Body of pancreas (tissue), 4 donors: Measurements from ENCODE around the gene MYCL.

ENCODE experiments used
- POLR2A ChIP-seq, 3 donors: fragments of 450-650 bp; IDR thresholded peaks; one replicate each; pipeline ENCODE4 v1.6.1; 2016; ENCODE audit warnings: antibody characterized with exemption in 3 of 3, mild to moderate bottlenecking in 2 of 3
- TF ChIP-seq, protein P1 (sequence below), 7 experiments: fragments of 450-650 bp in 4 of 7; fragments of 200-600 bp in 3 of 7; sonication (generic) in 3 of 7; IDR thresholded peaks; one replicate each; pipeline ENCODE4 v1.5.1; 2016 to 2019; ENCODE audit warnings: antibody characterized with exemption in 7 of 7

DNA sequence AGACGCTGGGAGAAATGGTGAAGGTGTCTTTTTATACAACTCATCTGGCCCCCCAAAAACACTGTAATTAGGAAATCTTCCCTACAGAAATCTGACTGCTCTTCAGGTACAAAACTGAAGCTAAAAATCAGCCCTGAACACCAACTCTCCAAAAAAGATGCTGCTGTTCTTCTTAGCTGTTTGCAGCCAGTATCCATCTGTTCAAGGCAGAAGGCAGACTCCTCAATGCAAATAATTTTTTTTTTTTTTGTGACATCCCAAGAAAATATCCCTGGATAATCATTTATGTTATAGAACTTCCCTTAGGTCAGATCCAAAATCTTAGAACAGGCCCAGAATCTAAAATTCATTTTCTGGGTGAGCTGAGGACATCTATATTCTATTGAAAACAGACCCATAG lies 54.9 kb downstream of the MYCL start:
- TF ChIP-seq, protein P1, sequence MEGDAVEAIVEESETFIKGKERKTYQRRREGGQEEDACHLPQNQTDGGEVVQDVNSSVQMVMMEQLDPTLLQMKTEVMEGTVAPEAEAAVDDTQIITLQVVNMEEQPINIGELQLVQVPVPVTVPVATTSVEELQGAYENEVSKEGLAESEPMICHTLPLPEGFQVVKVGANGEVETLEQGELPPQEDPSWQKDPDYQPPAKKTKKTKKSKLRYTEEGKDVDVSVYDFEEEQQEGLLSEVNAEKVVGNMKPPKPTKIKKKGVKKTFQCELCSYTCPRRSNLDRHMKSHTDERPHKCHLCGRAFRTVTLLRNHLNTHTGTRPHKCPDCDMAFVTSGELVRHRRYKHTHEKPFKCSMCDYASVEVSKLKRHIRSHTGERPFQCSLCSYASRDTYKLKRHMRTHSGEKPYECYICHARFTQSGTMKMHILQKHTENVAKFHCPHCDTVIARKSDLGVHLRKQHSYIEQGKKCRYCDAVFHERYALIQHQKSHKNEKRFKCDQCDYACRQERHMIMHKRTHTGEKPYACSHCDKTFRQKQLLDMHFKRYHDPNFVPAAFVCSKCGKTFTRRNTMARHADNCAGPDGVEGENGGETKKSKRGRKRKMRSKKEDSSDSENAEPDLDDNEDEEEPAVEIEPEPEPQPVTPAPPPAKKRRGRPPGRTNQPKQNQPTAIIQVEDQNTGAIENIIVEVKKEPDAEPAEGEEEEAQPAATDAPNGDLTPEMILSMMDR (IDR thresholded peaks at IDR 0.05): no peak
- no peak for TF ChIP-seq POLR2A (IDR thresholded peaks at IDR 0.05)
